GM18861 (cell line): Measurements from ENCODE around the gene CC2D1B.

Experiments
- ATAC-seq: cut with Tn5 transposase; IDR thresholded peaks from one replicate; pipeline ENCODE4 v1.9.1; 2021; ENCODE audit not compliant: unreplicated experiment

The CC2D1B gene

DNA sequence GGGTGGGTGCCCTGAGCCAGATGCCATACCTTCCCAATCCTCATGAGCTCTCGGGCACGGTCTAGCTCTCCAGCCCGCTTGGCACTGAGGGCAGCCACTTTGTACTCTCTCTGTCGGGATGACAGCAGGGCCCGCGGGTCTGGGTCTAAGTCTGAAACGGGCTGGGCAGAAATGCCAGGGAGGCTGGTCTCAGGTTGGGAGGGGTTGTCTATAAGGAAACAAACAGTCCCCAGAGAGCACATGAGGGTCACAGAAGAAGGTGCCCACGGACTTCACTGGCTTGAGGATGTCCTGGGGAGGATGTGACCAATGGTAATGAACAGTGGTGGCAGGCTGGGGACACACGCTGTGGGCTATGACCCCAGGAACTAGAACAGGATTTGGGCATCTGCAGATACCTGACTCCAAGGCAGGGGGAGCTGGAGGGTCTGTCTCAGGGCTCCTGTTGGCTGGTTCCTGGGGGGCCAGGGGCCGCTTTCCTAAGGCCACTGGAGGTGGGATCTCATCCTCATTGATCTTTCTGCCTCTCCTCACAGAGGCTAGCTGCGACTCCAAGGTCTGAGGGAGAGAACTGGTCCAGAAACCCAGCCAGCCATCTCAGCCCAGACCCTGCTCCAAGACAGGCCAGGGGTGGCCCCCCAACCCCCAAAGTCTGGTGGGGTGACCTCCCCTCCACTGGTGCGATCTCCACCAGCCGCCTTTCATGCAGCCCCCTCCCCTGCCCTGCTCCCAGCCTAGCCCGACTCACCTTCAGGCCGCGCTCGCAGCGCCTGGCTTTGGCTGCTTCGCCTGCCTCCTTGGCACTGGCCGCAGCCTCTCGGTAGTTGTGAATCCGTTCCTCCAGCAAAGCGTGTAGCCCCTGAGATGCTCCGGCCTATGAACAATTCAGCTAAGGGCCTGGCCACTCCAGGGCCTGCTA lies 6.1 kb downstream of the CC2D1B start:
- no peak for ATAC-seq

DNA sequence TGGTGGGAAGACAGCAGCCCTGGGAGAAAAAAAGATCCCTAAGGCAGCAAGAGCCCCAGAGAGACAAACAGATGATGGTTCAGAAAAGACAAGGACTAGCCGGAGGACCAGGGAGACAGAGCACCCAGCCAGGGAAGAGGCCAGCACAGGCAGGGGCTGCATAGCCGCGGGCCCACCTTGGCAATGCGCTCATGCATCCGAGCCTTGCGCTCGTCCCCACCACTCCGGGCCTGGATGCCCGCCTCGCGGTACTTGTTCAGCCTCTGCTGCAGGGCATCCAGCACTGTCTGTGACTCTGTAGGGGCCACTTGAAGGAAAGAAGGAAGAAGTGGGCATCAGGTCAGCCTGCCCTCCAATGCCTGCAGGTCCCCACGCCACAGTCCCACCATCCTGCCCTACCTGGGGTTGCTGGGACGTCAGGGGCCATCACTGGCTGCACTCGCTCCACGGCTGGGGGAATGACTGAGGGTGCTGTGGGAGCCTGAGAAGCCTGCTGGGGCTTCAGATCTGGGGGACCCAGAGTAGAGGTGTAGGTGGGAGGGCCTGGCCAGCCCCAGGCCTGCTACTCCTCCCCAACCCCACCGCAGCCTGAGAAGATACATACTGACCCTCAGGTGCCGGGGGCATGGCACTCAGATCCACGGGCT lies 7.0 kb downstream of the CC2D1B start:
- ATAC-seq = no peak

DNA sequence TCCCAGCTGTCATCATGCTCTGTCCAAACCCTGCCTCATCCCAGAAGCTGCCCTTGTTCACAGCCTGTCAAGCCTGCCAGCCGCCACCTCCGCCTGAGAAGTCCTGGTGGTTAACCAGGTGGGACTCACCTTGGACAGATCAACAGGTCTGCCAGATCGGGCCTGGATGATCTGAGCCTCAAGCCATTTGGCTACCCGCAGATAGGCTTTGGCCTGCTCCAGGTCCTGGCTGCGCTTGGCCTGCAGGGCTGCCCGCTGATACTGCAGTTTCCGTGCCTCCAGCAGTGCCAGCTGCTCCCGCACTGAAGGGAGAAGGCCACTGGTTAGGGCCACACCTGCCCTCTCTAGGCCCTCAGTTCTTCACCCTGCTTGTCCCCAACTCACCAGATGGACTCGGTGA lies 8.6 kb downstream of the CC2D1B start:
- ATAC-seq = no peak

DNA sequence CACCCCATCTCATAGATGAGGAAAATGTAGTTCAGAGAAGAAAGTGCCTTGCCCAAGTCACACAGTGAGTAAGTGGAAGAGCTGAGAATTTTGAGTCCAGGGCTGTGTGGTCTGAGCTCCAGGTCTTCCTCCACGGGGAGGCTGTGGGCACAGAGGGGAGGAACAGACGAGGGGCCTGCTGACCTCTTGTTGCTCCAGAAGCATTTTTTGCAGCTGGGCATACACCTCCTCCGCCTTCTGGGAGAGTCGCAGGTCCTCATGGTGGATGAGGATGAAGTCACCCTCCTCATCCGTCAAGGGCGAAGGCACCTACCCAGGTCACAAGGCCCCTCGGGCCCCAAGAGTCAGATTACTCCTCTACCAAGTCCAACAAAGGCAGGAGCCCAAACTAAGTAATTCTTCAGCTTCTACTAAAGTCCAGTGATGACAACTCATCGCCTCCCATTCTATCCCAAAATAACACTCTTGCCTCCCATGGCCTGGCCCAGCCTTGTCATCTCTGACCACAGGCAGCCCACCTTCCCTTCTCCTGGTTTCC lies 9.1 kb downstream of the CC2D1B start:
- ATAC-seq = no peak

DNA sequence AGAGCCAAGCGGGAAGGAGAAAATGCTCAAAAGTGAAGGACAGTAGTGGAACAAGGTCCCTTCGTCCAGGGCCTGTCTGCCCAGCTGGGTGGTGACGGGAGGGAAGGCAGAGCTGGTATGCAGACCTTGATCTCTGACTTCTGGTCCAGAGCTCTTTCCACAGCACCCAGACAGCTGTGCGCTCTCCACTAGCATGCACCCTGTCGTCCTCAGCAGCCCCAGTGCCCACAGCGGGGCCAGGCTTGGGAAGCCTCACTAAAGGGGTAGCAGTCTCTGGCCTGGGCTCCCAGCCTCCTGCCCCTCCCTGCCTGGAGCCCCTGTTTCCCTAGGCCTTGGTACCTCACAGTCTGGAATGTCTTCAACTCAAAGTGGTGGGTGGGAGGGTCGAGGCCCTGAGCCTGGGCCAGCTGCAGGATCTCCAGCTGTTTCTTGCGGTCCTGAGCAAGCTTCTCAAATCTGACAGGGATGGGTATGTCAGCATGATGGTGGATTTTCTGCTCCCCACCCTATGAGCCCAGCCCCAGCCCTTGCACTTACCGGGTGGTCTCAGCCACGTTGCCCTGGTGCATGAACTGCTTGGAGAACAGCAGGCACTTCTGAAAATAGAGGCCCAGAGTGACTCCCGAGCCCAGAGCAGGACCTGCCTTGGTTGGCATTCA lies 10.0 kb downstream of the CC2D1B start:
- no peak for ATAC-seq

DNA sequence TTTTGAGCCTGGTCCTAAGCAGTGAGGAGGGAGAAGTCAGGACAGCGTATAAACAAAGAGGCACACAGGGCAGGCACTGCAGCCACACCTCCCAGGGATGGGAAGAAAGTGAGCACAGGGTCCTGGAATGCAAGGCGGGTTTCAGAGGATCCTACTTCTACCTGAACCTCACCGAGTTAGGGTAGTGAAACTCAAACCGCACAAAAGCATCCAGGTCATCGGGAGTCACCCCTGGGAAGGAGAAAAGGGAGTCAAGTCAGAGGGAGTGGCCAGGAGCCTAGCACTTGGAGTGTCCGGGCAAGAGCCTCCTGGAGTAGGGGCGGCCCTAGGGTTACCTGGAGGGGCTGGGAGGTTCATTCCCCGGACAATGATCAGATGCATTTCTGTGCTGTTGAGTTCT lies 10.6 kb downstream of the CC2D1B start:
- ATAC-seq = no peak

DNA sequence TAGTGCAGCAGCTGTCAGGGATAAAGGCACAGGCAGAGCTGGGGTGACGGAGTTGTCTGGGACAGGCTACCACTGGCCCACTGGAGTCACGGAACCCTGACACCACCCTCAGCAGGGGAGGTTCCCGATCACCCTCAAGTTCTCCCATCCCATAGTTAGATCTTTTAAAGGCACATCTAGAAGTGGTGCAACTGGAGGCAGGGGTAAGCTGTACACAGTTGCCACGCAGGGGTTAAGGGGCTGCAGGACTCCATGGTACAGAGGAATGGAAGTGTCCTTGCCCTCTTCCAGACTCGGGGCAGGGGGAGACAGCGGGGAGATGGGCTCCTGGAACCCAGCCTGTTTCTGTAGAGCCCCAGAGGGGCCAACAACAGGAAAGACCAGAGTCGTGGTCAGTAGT lies 13.3 kb downstream of the CC2D1B start:
- ATAC-seq = no peak

DNA sequence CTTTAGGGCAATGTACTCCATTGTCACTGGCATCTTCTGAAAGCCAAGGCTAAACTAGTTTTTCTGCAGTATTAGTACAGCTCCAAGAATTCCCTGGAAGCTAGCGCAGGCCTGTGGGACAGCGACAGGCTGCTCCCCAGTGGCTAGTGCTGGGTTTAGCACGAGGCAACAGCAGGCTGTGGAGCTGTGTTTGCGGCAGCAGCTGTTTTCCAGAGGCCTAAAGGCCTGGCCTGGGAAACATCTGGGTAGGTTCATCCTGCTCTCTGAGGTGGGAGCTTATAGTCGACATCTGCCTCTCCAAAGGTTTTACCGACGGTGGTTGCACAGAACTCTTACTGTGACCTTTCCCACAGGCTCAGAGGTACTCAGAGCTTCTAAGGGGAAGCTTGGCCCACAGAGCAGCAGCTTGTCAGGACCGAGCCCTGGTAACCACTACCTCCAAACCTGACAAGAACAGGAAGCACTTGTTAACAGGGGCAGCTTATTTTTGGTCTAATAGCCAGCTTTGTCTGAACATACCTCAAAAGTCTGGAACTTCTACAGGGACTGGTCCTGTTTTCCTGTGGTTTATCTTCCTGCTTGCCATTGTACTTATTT lies 17.2 kb downstream of the CC2D1B start:
- no peak for ATAC-seq

DNA sequence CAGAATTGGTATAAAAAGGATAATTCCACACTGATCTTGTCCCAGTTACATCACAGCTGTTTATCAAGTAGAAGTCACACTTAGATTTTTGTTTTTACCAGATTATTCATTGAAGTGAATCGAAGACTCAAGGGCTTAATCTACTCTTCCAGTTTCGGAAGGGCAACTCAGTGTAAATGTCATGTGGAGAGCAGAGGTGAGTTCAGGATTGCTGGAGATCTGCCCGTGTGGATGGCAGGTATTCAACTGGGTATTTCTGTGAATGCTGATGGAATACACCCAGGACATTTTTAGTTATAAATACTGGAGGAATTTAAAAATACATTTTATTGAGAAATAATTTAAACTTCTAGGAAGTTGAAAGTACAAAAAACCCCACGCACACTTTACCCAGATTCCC lies 19.4 kb downstream of the CC2D1B start:
- ATAC-seq = no peak

DNA sequence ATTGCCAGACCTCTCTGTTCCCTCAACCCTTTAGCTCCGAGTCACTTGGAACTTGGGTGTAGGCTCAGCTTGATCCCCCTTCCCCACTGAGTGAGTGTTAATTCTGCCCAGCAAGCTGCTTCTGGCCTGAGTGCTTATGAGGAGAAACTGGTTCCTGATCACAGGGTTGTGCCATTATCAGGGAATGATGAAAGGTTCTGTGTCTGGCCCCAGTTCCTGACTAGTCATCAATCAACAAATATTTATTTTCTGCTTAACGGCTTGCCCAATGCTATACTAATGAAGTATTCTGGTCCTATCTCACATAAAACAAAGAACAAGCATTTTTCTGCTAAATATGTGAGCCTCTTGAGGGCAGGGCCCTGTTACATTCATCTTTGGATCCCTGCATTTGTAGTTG lies 20.8 kb downstream of the CC2D1B start:
- ATAC-seq = no peak

DNA sequence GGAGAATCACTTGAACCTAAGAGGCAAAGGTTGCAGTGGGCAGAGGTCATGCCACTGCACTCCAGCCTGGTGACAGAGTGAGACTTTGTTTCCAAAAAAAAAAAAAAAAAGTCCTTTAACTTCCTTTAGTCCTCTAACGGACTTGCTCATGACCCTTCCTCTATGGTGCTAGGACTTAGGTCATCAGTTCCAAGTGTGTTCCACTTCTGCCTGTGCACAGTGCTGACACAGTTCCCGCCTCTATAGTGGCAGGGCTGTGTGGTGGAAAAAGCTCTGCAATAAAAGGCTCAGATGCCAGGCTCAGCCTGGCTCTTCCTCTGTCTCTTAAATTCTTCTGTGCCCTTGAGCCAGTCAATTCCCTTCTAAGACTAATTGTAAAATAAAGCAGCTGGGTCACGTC lies 22.0 kb downstream of the CC2D1B start:
- no peak for ATAC-seq

DNA sequence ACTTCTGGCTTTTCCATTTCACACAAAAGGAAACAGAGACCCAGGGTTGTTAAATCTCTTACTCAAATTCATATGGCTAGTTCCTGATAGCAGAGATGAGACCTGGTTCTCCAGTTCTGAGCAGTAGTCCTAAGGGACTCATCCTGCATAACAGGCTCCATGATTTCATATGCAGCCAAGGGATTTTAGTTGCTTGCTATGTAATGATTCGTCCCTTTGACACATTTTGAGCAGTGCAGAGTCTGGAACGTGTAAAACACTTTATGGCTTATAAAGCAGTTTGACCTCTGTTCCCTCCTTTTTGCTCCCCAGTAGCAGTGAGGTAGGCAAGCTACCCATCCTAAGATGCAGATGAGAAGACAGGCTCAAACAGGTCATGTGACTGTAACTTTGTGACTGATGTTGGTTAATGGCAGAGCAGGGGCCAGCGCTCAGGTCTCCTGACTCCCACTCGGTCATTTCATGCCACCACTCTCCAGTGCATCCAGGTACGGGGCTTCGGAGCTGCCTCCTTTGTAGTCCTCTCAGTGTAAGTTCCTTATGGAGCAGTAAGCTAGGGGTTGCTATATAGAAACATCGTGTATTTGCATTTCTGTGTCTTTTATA lies 24.2 kb downstream of the CC2D1B start:
- ATAC-seq = no peak

DNA sequence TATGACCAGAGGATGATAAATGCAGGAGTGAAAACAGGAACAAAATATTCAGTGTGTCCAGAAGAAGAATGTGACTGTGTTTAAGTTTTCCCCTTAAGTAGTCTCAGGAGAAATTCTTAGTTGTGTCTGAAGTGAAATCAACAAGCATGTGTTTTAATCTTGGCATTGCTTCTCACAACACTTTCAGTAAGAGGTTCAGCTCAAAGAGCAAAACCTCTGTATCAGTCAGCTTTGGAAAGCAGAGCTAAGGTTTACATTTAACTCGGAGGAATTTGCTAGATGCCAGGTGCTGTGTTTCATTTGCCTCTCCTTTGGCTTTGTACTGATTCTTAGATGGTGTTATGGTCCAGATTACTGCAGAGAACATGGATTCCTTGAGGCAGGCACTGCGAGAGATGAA lies 28.6 kb downstream of the CC2D1B start:
- ATAC-seq = no peak

DNA sequence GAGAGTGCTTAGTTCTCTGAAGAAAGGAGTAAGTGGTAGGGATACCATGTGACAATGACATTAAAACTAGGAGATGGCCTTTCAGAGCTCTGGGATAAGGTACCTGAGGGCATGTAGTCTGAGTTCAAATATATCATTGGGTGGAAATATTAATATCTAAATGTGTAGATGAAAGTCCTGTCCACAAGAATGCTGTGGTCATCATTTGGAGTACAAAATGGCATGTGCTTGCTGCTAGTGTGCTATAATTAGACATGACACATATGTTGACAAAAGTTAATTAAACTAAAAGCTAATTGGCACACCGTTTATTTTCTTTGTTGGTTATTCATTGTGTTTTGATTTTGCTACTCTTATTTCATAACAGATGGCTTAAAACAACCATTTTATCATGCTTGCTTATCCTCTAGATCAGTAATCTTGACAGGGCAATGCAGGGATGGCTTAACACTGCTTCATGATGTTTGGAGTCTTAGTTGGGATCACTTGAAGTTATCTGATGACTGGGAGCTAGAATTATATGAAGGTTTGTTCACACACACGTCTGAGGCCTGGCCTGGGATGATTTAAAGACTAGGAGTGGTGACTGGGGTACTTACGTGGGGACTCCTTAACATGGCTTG lies 31.0 kb downstream of the CC2D1B start:
- ATAC-seq = no peak

DNA sequence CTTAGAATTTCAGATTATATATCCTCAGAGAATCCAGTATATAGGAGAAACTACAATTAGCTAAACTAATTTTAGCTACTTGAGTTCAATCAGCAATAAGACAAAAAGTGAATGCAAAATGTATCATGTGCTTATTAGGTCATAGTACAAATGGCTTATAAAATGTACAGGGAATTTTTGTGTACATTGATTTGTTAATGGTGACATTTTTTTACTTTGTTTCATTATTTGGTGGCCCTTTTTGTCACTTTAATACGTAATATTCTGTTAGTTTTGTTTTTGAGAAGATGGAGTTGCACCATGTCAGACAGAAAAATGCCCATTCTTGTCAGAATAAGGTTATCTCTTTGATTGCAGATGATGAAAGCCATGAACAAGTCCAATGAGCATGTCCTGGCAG lies 33.6 kb downstream of the CC2D1B start:
- no peak for ATAC-seq

DNA sequence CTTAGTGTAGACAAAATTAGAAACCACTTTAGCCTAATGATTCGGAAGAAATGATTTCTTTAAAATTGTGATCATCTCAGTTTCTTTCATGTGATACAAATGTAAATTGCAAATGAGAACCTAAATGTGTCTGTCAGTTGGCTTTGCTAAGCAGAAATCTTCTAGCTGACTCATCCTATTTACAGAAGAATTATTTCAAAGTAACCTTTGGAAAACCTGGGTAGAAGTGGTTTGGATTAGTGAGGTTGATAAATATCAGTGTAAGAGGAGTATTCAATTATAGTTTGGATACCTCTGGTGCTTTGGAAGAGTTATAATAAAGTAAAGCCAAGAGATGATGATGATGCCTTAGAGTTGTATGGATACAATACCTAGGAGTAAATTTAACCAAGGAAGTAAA lies 37.4 kb downstream of the CC2D1B start:
- ATAC-seq = no peak

DNA sequence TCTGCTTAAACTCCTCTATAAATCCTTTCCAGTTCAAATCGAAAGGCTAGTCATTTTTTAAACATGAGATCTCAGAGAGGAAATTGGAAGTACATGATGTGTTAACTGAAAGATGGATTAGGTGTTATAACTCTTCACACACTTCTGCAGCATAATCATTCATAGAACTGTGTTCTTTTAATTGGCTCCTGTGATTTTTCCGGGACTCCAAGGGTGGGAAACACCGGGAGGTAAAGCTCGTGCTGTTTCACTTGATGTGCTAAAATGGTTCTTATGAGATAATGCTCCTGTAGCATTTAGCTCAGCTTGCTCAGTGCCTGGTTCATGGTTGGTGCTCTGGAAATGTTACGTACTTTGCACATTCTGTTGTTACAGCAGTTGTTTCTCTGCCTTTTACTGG lies 40.2 kb downstream of the CC2D1B start:
- ATAC-seq = no peak

DNA sequence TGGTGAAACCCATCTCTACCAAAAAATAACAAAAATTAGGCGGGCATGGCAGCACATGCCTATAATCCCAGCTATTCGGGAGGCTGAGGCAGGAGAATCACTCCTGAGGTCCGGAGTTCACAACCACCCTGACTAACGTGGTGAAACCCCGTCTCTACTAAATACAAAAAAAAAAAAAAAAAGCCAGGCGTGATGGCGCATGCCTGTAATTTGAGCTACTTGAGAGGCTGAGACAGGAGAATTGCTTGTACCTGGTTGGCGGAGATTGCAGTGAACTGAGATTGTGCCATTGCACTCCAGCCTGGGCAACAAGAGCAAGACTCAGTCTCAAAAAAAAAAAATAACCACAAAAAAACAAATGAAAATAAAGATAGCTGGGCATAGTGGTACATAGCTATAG lies 42.3 kb downstream of the CC2D1B start:
- ATAC-seq = no peak

DNA sequence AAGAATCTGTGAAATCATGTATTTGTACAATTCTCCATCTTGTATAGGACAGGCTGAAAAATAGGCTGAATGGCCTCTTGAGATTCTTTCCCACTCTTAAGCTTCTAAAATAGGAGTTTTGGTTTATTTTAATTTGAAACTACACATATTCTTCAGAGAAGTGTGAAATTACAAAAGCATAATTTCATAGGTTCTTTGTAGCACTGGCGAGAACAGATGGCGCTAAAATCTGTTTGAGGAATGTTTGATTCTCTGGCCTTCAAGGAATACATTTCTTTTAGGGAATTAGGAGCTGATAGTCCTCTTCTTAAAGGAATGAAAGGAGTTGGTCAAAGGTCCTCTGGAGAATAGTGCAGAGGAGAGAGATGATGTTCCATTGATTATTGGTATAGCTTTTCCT lies 44.9 kb downstream of the CC2D1B start:
- no peak for ATAC-seq

DNA sequence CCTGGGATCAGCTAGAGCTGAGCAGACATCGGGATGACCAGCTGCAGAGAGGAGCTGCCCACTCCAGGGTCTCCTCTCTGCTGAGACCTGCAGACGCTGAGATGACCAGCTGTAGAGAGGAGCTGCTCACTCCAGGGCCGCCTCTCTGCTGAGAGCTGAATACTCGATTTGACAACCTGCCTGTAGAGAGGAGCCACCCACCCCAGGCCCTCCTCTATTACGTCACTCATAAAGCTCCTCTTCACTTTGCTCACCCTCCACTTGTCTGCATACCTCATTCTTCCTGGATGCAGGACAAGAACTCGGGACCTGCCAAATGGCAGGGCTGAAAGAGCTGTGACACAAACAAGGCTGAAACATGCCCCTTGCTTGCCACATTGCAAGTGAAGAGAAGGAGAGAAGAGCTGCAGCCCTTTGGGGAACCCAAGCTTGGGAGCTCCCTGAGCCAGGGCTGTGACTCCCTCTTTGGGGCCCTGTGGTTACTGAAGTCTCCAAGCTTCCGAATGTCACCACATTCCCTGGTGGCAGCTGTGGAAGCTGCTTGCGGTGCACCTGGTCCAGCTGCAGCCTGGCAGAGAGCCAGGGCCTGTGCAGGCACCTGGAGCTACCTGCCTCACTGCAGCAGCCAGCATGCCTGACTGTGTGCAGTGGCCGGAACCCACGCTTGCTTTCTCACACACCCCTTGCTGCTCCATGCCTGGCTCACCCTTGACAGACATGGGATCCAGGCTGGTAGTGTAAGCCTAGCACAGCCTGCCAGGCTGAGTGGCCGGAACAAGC lies 59.6 kb downstream of the CC2D1B start:
- no peak for ATAC-seq
